ENCODE data around the gene SRPK2. TPM values are rescaled to one million over a fixed set of nuclear protein-coding genes. Genes with fewer than 3 reads are reported as not detected.
A peak's percentile ranks its signal among the peaks of the same experiment; 100 is the strongest.

SRPK2 gene
- polyA plus RNA-seq, 6 donors from 2014 or later = 50.6 to 65.5 (median 56.1) TPM

GRCh38 chr7:105154084-105154483, 234.6 kb downstream of the SRPK2 start:
- Mint-ChIP-seq H3K27ac (peak overlapping the region in 1 of 6 donors; percentile 65), H3K9me3 (no peaks in the 10 kb centered on the region), H3K27me3 (no peaks in the 10 kb centered on the region), H3K4me3 (no peak overlapping the region), H3K4me1 (peaks cover 0 to 5% (median 3%) of the 10 kb centered on the region in 3 donors), H3K36me3 (peaks cover 10 to 16% of the 10 kb centered on the region in 2 donors)
- no peak for ATAC-seq (ENCODE audit: low read depth in 2 of 2)
- no peak for DNase-seq

DNA sequence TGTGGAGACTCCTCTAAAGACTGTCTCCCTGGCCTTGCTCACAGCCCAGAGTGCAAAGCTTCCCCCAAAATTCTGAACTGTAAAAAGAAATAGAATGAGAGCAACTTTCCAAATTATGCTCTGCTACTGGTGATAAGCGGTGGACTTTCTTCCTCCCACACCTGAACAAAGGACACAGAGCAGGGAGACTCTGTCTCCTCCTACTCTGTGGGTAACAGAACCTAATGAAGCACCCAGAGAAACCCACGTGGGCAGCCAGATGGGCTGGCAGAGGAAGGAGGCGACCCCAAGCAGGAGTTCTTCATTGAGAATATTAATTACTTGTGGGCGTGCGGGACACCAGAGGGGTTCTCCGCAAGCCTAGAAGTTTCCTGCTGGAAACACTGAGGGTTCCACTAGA, 235.2 kb downstream of the SRPK2 start:
- Mint-ChIP-seq H3K4me3 (no peak overlapping the region), H3K27ac (peak overlapping the region in 3 of 6 donors; percentile 62 to 88 (median 65)), H3K27me3 (no peaks in the 10 kb centered on the region), H3K9me3 (no peaks in the 10 kb centered on the region), H3K36me3 (peaks cover 10 to 16% of the 10 kb centered on the region in 2 donors), H3K4me1 (peaks cover 0 to 5% (median 3%) of the 10 kb centered on the region in 3 donors)
- ATAC-seq (ENCODE audit: low read depth in 2 of 2) = no peak
- DNase-seq = no peak

GRCh38 chr7:105151152-105151551, 237.6 kb downstream of the SRPK2 start:
- DNase-seq (no peak), ATAC-seq (ENCODE audit: low read depth in 2 of 2) (no peak)
- H3K9me3 Mint-ChIP-seq = no peaks in the 10 kb centered on the region
- H3K27me3 Mint-ChIP-seq = no peaks in the 10 kb centered on the region
- peaks cover 0 to 9% of the 10 kb centered on the region in 2 donors for H3K36me3 Mint-ChIP-seq
- no peak overlapping the region for H3K27ac Mint-ChIP-seq
- H3K4me3 Mint-ChIP-seq = no peak overlapping the region
- peaks cover 0 to 8% (median 3%) of the 10 kb centered on the region in 3 donors for H3K4me1 Mint-ChIP-seq

DNA sequence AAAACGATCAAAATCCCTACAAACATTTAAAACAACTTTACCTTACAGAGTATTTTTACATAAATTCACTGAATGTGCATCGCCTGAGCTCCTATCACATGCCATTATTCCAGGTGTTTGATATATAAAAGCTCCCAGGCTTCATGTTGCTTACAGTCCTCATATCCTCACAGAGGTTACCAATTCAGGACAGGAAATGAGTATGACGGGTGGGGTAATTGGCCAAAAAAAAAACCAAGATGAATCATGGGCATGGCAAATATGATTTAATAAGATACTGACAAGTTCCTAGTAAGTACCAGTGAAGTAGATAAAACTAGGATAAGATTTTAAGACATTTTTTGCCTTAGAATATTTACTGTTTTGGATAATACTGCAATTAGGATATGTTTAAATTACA, 238.9 kb downstream of the SRPK2 start:
- DNase-seq = no peak
- no peaks in the 10 kb centered on the region for H3K27me3 Mint-ChIP-seq
- H3K4me3 Mint-ChIP-seq = peak overlapping the region in 1 of 8 donors; percentile 1
- peaks cover 0 to 11% (median 3%) of the 10 kb centered on the region in 3 donors for H3K4me1 Mint-ChIP-seq
- no peaks in the 10 kb centered on the region for H3K9me3 Mint-ChIP-seq
- H3K36me3 Mint-ChIP-seq = peaks cover 0 to 4% of the 10 kb centered on the region in 2 donors
- peak overlapping the region in 1 of 6 donors; percentile 53 for H3K27ac Mint-ChIP-seq
- no peak for ATAC-seq (ENCODE audit: low read depth in 2 of 2)

GRCh38 chr7:105141068-105141467, 247.7 kb downstream of the SRPK2 start:
- H3K36me3 Mint-ChIP-seq = peaks cover 23 to 26% of the 10 kb centered on the region in 2 donors
- DNase-seq (no peak), ATAC-seq (ENCODE audit: low read depth in 2 of 2) (no peak)
- no peaks in the 10 kb centered on the region for H3K9me3 Mint-ChIP-seq
- H3K27ac Mint-ChIP-seq = no peak overlapping the region
- no peak overlapping the region for H3K4me3 Mint-ChIP-seq
- peaks cover 0 to 22% (median 6%) of the 10 kb centered on the region in 3 donors for H3K4me1 Mint-ChIP-seq
- H3K27me3 Mint-ChIP-seq = no peaks in the 10 kb centered on the region

GRCh38 chr7:105139381-105139780, 249.3 kb downstream of the SRPK2 start:
- H3K9me3 Mint-ChIP-seq = no peaks in the 10 kb centered on the region
- peak overlapping the region in 1 of 6 donors; percentile 15 for H3K27ac Mint-ChIP-seq
- ATAC-seq (ENCODE audit: low read depth in 2 of 2) = no peak
- DNase-seq = no peak
- peaks cover 26 to 28% of the 10 kb centered on the region in 2 donors for H3K36me3 Mint-ChIP-seq
- peaks cover 0 to 21% (median 10%) of the 10 kb centered on the region in 3 donors for H3K4me1 Mint-ChIP-seq
- no peak overlapping the region for H3K4me3 Mint-ChIP-seq
- no peaks in the 10 kb centered on the region for H3K27me3 Mint-ChIP-seq

GRCh38 chr7:105137898-105138297, 250.8 kb downstream of the SRPK2 start:
- no peaks in the 10 kb centered on the region for H3K9me3 Mint-ChIP-seq
- ATAC-seq (ENCODE audit: low read depth in 2 of 2) (no peak), DNase-seq (no peak)
- H3K36me3 Mint-ChIP-seq = peaks cover 20 to 31% of the 10 kb centered on the region in 2 donors
- H3K4me3 Mint-ChIP-seq = no peak overlapping the region
- H3K4me1 Mint-ChIP-seq = peaks cover 0 to 16% (median 10%) of the 10 kb centered on the region in 3 donors
- H3K27ac Mint-ChIP-seq = no peak overlapping the region
- no peaks in the 10 kb centered on the region for H3K27me3 Mint-ChIP-seq

DNA sequence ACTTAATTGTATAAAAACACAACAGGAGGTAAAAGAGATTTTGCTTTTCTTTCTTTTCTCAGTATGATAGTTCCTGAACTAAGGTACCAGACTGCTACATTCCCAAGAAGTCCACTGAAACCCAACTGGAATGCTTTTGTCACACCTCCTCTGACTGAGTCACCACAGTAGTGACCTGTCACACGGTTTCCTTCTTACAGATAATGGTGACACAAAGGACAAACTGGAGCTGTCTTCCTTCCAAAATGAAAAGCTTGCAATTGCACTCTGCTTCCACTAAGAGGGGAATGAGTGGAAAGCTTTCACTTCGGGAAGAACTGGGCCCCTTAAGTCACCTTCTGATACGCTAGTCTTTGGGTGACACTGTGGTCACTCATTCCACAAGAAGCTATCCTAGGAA, 252.5 kb downstream of the SRPK2 start:
- H3K4me3 Mint-ChIP-seq = no peak overlapping the region
- H3K27ac Mint-ChIP-seq = no peak overlapping the region
- no peaks in the 10 kb centered on the region for H3K9me3 Mint-ChIP-seq
- H3K36me3 Mint-ChIP-seq = peaks cover 13 to 26% of the 10 kb centered on the region in 2 donors
- peaks cover 0 to 16% (median 14%) of the 10 kb centered on the region in 3 donors for H3K4me1 Mint-ChIP-seq
- DNase-seq (no peak), ATAC-seq (ENCODE audit: low read depth in 2 of 2) (no peak)
- no peaks in the 10 kb centered on the region for H3K27me3 Mint-ChIP-seq

- peaks cover 18 to 23% of the 10 kb centered on the region in 2 donors for H3K36me3 Mint-ChIP-seq
- H3K27me3 Mint-ChIP-seq = no peaks in the 10 kb centered on the region
- H3K27ac Mint-ChIP-seq = peak overlapping the region in 1 of 6 donors; percentile 72
- ATAC-seq (ENCODE audit: low read depth in 2 of 2) = no peak
- no peaks in the 10 kb centered on the region for H3K9me3 Mint-ChIP-seq
- peaks cover 0 to 17% (median 15%) of the 10 kb centered on the region in 3 donors for H3K4me1 Mint-ChIP-seq
- no peak for DNase-seq
- no peak overlapping the region for H3K4me3 Mint-ChIP-seq
Measured at GRCh38 chr7:105133986-105134655, 254.6 kb downstream of the SRPK2 start.

GRCh38 chr7:105133358-105133757, 255.4 kb downstream of the SRPK2 start:
- Mint-ChIP-seq H3K36me3 (peaks cover 18 to 19% of the 10 kb centered on the region in 2 donors), H3K27ac (peak overlapping the region in 2 of 6 donors; percentile 56 to 69), H3K4me3 (no peak overlapping the region), H3K4me1 (peaks cover 0 to 14% (median 11%) of the 10 kb centered on the region in 3 donors), H3K9me3 (no peaks in the 10 kb centered on the region), H3K27me3 (no peaks in the 10 kb centered on the region)
- DNase-seq (no peak), ATAC-seq (ENCODE audit: low read depth in 2 of 2) (no peak)

GRCh38 chr7:105132835-105133234, 255.9 kb downstream of the SRPK2 start:
- Mint-ChIP-seq H3K27me3 (no peaks in the 10 kb centered on the region), H3K27ac (peak overlapping the region in 2 of 6 donors; percentile 38 to 69), H3K4me3 (no peak overlapping the region), H3K9me3 (no peaks in the 10 kb centered on the region), H3K4me1 (peaks cover 0 to 14% (median 11%) of the 10 kb centered on the region in 3 donors), H3K36me3 (peaks cover 14 to 18% of the 10 kb centered on the region in 2 donors)
- ATAC-seq (ENCODE audit: low read depth in 2 of 2) (no peak), DNase-seq (no peak)

DNA sequence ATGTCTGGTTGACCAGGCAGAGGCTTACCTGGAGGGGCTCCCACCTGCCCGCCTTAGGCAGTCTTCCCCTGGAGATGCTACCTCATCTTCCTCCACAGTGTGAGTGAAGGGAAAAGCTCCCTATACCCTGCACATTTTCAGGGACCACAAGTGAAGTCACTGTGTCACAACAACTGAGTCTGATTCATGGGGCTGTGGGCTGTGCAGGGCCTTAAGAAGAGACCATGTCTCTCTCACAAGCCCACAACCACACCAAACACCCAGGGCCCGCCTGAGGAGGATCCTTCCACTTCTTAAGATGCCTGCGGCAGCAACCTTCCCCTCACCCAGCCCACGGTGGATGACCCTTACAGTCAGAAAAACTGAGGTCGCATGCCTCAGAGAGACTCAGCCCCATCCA, 256.4 kb downstream of the SRPK2 start:
- DNase-seq = no peak
- Mint-ChIP-seq H3K36me3 (peaks cover 12 to 18% of the 10 kb centered on the region in 2 donors), H3K4me3 (no peak overlapping the region), H3K27me3 (no peaks in the 10 kb centered on the region), H3K4me1 (peaks cover 0 to 14% (median 11%) of the 10 kb centered on the region in 3 donors), H3K27ac (peak overlapping the region in 1 of 6 donors; percentile 69), H3K9me3 (no peaks in the 10 kb centered on the region)
- no peak for ATAC-seq (ENCODE audit: low read depth in 2 of 2)

DNA sequence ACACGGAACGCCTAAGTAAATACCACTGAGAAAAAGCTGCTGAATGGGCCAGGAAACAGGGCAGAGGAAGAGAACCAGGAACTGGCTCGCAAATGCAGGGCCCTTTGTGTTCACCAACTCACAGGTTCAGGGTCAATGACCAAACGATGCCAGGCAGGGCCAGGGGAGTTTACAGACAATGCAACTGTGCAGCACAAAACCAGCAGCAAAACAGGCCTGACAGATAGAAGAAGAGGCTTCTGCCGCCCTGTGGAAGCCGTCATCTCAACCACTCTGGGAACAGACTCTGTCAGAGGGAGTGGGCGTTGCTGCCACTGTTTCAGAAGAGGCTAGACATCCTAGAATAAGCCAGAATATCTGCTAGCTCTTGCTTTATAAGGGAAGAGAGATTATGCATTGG, 256.8 kb downstream of the SRPK2 start:
- Mint-ChIP-seq H3K27ac (no peak overlapping the region), H3K27me3 (no peaks in the 10 kb centered on the region), H3K4me3 (no peak overlapping the region), H3K36me3 (peaks cover 12 to 15% of the 10 kb centered on the region in 2 donors), H3K9me3 (no peaks in the 10 kb centered on the region), H3K4me1 (peaks cover 0 to 14% (median 10%) of the 10 kb centered on the region in 3 donors)
- DNase-seq (no peak), ATAC-seq (ENCODE audit: low read depth in 2 of 2) (no peak)

DNA sequence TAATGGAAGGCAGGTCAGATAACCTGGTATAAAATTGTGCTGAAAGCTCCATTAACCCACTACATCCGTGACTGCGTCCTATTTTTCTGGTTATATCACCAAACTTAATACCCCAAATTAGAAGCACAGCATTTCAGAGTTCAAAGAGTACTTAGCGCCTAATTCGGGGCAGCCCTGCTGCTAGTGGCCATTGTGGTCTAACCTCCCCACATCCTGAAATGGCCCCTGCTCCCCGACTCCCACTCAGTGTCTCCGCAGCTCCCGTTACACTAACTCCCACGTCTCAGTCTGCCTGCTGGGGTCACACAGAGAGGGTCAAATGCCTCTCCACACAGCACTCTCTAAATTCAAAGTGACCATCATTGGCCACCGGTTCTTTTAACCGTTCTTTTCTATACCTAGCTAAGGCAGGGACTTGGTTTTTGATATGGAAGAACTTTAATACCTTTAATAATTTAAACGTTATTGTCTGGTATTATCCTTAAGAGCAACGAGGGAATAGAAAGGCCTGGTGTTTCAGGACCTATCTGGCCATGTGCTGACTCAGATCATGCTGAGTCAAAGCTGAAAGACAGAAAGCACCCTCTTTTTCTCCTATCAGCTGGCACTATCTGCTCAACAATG, 257.6 kb downstream of the SRPK2 start:
- Mint-ChIP-seq H3K4me1 (peaks cover 0 to 14% (median 6%) of the 10 kb centered on the region in 3 donors), H3K36me3 (peaks cover 12 to 13% of the 10 kb centered on the region in 2 donors), H3K27ac (peak overlapping the region in 2 of 6 donors; percentile 42 to 67), H3K27me3 (no peaks in the 10 kb centered on the region), H3K9me3 (no peaks in the 10 kb centered on the region), H3K4me3 (no peak overlapping the region)
- DNase-seq = no peak
- ATAC-seq (ENCODE audit: low read depth in 2 of 2) = no peak
